ENCODE results near the gene ABCB4. TPM values are rescaled to one million over a fixed set of nuclear protein-coding genes. Genes with fewer than 3 reads are reported as not detected.
"Not testable (repeated sequence)": the region's sequence is repeated elsewhere in the genome, so short reads cannot be mapped to it uniquely, and the experiment has no call there.

The ABCB4 gene
- total RNA-seq, 4 donors from 2014 or later, result 0.38 to 0.84 (median 0.61) TPM

GRCh38 chr7:87463982-87464381, 11.5 kb downstream of the ABCB4 start:
- no peak for TF ChIP-seq CTCF (IDR thresholded peaks at IDR 0.05)
- DNase-seq (ENCODE audit: low spot score) (no peak), ATAC-seq (ENCODE audit: low FRiP score) (no peak)

- ATAC-seq (ENCODE audit: low FRiP score), result not testable (repeated sequence)
Observed at GRCh38 chr7:87460444-87460843, 15.0 kb downstream of the ABCB4 start.

GRCh38 chr7:87459941-87460340, 15.5 kb downstream of the ABCB4 start:
- no peak for ATAC-seq (ENCODE audit: low FRiP score)
- TF ChIP-seq CTCF (IDR thresholded peaks at IDR 0.05), result no peak

More at GRCh38 chr7:87460444-87460843, 15.0 kb downstream of the ABCB4 start:
- not testable (repeated sequence) for DNase-seq (ENCODE audit: low spot score)

GRCh38 chr7:87458148-87458547, 17.3 kb downstream of the ABCB4 start:
- ATAC-seq (ENCODE audit: low FRiP score) (no peak), DNase-seq (ENCODE audit: low spot score) (no peak)
- TF ChIP-seq CTCF (IDR thresholded peaks at IDR 0.05), result no peak

More at GRCh38 chr7:87459941-87460340, 15.5 kb downstream of the ABCB4 start:
- DNase-seq (ENCODE audit: low spot score), result no peak

- ATAC-seq (ENCODE audit: low FRiP score) (no peak), DNase-seq (ENCODE audit: low spot score) (no peak)
- no peak for TF ChIP-seq CTCF (IDR thresholded peaks at IDR 0.05)
Observed at GRCh38 chr7:87456247-87456646, 19.2 kb downstream of the ABCB4 start.

GRCh38 chr7:87452279-87452678, 23.2 kb downstream of the ABCB4 start:
- no peak for DNase-seq (ENCODE audit: low spot score)
- no peak for TF ChIP-seq CTCF (IDR thresholded peaks at IDR 0.05)
- ATAC-seq (ENCODE audit: low FRiP score), result no peak

GRCh38 chr7:87451187-87451586, 24.3 kb downstream of the ABCB4 start:
- DNase-seq (ENCODE audit: low spot score) (no peak), ATAC-seq (ENCODE audit: low FRiP score) (no peak)
- no peak for TF ChIP-seq CTCF (IDR thresholded peaks at IDR 0.05)

GRCh38 chr7:87450706-87451105, 24.8 kb downstream of the ABCB4 start:
- ATAC-seq (ENCODE audit: low FRiP score) (no peak), DNase-seq (ENCODE audit: low spot score) (no peak)
- no peak for TF ChIP-seq CTCF (IDR thresholded peaks at IDR 0.05)
